Measurements from ENCODE around the gene POU2AF1. TPM values are rescaled to one million over a fixed set of nuclear protein-coding genes. Genes with fewer than 3 reads are reported as not detected.
A peak's percentile ranks its signal among the peaks of the same experiment; 100 is the strongest.
"Not testable (repeated sequence)": the region's sequence is repeated elsewhere in the genome, so short reads cannot be mapped to it uniquely, and the experiment has no call there.

The POU2AF1 gene
- total RNA-seq, 2 experiments from 2014 or later: 3.0 to 3.5 TPM

GRCh38 chr11:111400595-111400994, 21.5 kb upstream of the POU2AF1 start:
- peaks cover 15% of the 10 kb centered on the region for H3K4me1 Mint-ChIP-seq
- H3K4me3 Mint-ChIP-seq: no peak overlapping the region
- no peaks in the 10 kb centered on the region for H3K27me3 Mint-ChIP-seq
- DNase-seq: no peak
- H3K9me3 Mint-ChIP-seq: peaks cover 3% of the 10 kb centered on the region
- H3K27ac Mint-ChIP-seq: no peak overlapping the region
- no peaks in the 10 kb centered on the region for H3K36me3 Mint-ChIP-seq

- no peak for DNase-seq
- H3K9me3 Mint-ChIP-seq: peaks cover 3% of the 10 kb centered on the region
- no peaks in the 10 kb centered on the region for H3K36me3 Mint-ChIP-seq
- no peaks in the 10 kb centered on the region for H3K27me3 Mint-ChIP-seq
- peaks cover 18% of the 10 kb centered on the region for H3K4me1 Mint-ChIP-seq
- no peak overlapping the region for H3K4me3 Mint-ChIP-seq
- H3K27ac Mint-ChIP-seq: peak overlapping the region; percentile 36
Observed at GRCh38 chr11:111399187-111400031, 20.3 kb upstream of the POU2AF1 start.

GRCh38 chr11:111397034-111397433, 18.0 kb upstream of the POU2AF1 start:
- peaks cover 26% of the 10 kb centered on the region for H3K4me1 Mint-ChIP-seq
- H3K27ac Mint-ChIP-seq: no peak overlapping the region
- H3K27me3 Mint-ChIP-seq: no peaks in the 10 kb centered on the region
- H3K9me3 Mint-ChIP-seq: no peaks in the 10 kb centered on the region
- H3K36me3 Mint-ChIP-seq: no peaks in the 10 kb centered on the region
- no peak overlapping the region for H3K4me3 Mint-ChIP-seq
- DNase-seq: no peak

GRCh38 chr11:111395749-111396148, 16.7 kb upstream of the POU2AF1 start:
- Mint-ChIP-seq H3K9me3 (no peaks in the 10 kb centered on the region), H3K27ac (no peak overlapping the region), H3K36me3 (no peaks in the 10 kb centered on the region), H3K4me3 (no peak overlapping the region), H3K27me3 (no peaks in the 10 kb centered on the region), H3K4me1 (peaks cover 26% of the 10 kb centered on the region)
- no peak for DNase-seq

GRCh38 chr11:111395081-111395480, 16.0 kb upstream of the POU2AF1 start:
- no peaks in the 10 kb centered on the region for H3K27me3 Mint-ChIP-seq
- peaks cover 26% of the 10 kb centered on the region for H3K4me1 Mint-ChIP-seq
- no peaks in the 10 kb centered on the region for H3K36me3 Mint-ChIP-seq
- H3K4me3 Mint-ChIP-seq: no peak overlapping the region
- no peak for DNase-seq
- H3K9me3 Mint-ChIP-seq: no peaks in the 10 kb centered on the region
- no peak overlapping the region for H3K27ac Mint-ChIP-seq

GRCh38 chr11:111394147-111394546, 15.1 kb upstream of the POU2AF1 start:
- DNase-seq, H3K27ac Mint-ChIP-seq, H3K9me3 Mint-ChIP-seq, H3K36me3 Mint-ChIP-seq, H3K27me3 Mint-ChIP-seq, H3K4me3 Mint-ChIP-seq: not testable (repeated sequence)
- H3K4me1 Mint-ChIP-seq: peaks cover 16% of the 10 kb centered on the region

GRCh38 chr11:111393585-111393984, 14.5 kb upstream of the POU2AF1 start:
- Mint-ChIP-seq H3K36me3 (no peaks in the 10 kb centered on the region), H3K27me3 (no peaks in the 10 kb centered on the region), H3K4me3 (no peak overlapping the region), H3K4me1 (peaks cover 16% of the 10 kb centered on the region), H3K27ac (no peak overlapping the region), H3K9me3 (no peaks in the 10 kb centered on the region)
- no peak for DNase-seq

GRCh38 chr11:111393096-111393495, 14.0 kb upstream of the POU2AF1 start:
- Mint-ChIP-seq H3K36me3 (peaks cover 3% of the 10 kb centered on the region), H3K27ac (no peak overlapping the region), H3K27me3 (no peaks in the 10 kb centered on the region), H3K4me1 (peaks cover 21% of the 10 kb centered on the region), H3K9me3 (no peaks in the 10 kb centered on the region), H3K4me3 (no peak overlapping the region)
- no peak for DNase-seq

- no peak overlapping the region for H3K4me3 Mint-ChIP-seq
- DNase-seq: no peak
- no peak overlapping the region for H3K27ac Mint-ChIP-seq
- H3K9me3 Mint-ChIP-seq: no peaks in the 10 kb centered on the region
- H3K4me1 Mint-ChIP-seq: peaks cover 18% of the 10 kb centered on the region
- H3K27me3 Mint-ChIP-seq: no peaks in the 10 kb centered on the region
- H3K36me3 Mint-ChIP-seq: peaks cover 3% of the 10 kb centered on the region
Observed at GRCh38 chr11:111392552-111392951, 13.5 kb upstream of the POU2AF1 start.

- no peaks in the 10 kb centered on the region for H3K9me3 Mint-ChIP-seq
- H3K4me3 Mint-ChIP-seq: no peak overlapping the region
- H3K4me1 Mint-ChIP-seq: peaks cover 21% of the 10 kb centered on the region
- no peak overlapping the region for H3K27ac Mint-ChIP-seq
- no peak for DNase-seq
- no peaks in the 10 kb centered on the region for H3K27me3 Mint-ChIP-seq
- H3K36me3 Mint-ChIP-seq: peaks cover 3% of the 10 kb centered on the region
Observed at GRCh38 chr11:111391328-111392124, 12.5 kb upstream of the POU2AF1 start.

GRCh38 chr11:111388842-111389241, 9.8 kb upstream of the POU2AF1 start:
- no peak overlapping the region for H3K4me3 Mint-ChIP-seq
- no peak overlapping the region for H3K27ac Mint-ChIP-seq
- DNase-seq: no peak

GRCh38 chr11:111388420-111388819, 9.3 kb upstream of the POU2AF1 start:
- peaks cover 11% of the 10 kb centered on the region for H3K4me1 Mint-ChIP-seq
- no peak for DNase-seq
- H3K36me3 Mint-ChIP-seq: peaks cover 5% of the 10 kb centered on the region
- H3K27ac Mint-ChIP-seq: no peak overlapping the region
- H3K27me3 Mint-ChIP-seq: no peaks in the 10 kb centered on the region
- H3K9me3 Mint-ChIP-seq: peaks cover 2% of the 10 kb centered on the region
- no peak overlapping the region for H3K4me3 Mint-ChIP-seq

More at GRCh38 chr11:111388842-111389241, 9.8 kb upstream of the POU2AF1 start:
- Mint-ChIP-seq H3K36me3 (peaks cover 5% of the 10 kb centered on the region), H3K27me3 (no peaks in the 10 kb centered on the region), H3K9me3 (peaks cover 2% of the 10 kb centered on the region), H3K4me1 (peaks cover 13% of the 10 kb centered on the region)

GRCh38 chr11:111387363-111387762, 8.3 kb upstream of the POU2AF1 start:
- DNase-seq: no peak
- Mint-ChIP-seq H3K27me3 (no peaks in the 10 kb centered on the region), H3K27ac (no peak overlapping the region), H3K9me3 (peaks cover 2% of the 10 kb centered on the region), H3K4me3 (no peak overlapping the region), H3K36me3 (peaks cover 5% of the 10 kb centered on the region), H3K4me1 (peaks cover 14% of the 10 kb centered on the region)

GRCh38 chr11:111386611-111387150, 7.6 kb upstream of the POU2AF1 start:
- H3K4me1 Mint-ChIP-seq: peaks cover 17% of the 10 kb centered on the region
- peaks cover 5% of the 10 kb centered on the region for H3K36me3 Mint-ChIP-seq
- peaks cover 2% of the 10 kb centered on the region for H3K9me3 Mint-ChIP-seq
- no peak overlapping the region for H3K27ac Mint-ChIP-seq
- no peak overlapping the region for H3K4me3 Mint-ChIP-seq
- no peak for DNase-seq
- no peaks in the 10 kb centered on the region for H3K27me3 Mint-ChIP-seq

GRCh38 chr11:111384494-111384893, 5.4 kb upstream of the POU2AF1 start:
- Mint-ChIP-seq H3K4me1 (peaks cover 35% of the 10 kb centered on the region), H3K4me3 (no peak overlapping the region), H3K36me3 (peaks cover 5% of the 10 kb centered on the region), H3K9me3 (peaks cover 2% of the 10 kb centered on the region), H3K27ac (no peak overlapping the region), H3K27me3 (no peaks in the 10 kb centered on the region)
- no peak for DNase-seq
